Endothelial cell of hepatic sinusoid (primary cell): ENCODE measurements around the gene FAM131A.
"Not testable (repeated sequence)": the region's sequence is repeated elsewhere in the genome, so short reads cannot be mapped to it uniquely, and the experiment has no call there.

Experiments
- in situ Hi-C: cut with HindIII; loops from 2 replicates; pipeline ENCODE4 v1.10.0; 2017; ENCODE audit warnings: low sequenced_read_pairs

The FAM131A gene

DNA sequence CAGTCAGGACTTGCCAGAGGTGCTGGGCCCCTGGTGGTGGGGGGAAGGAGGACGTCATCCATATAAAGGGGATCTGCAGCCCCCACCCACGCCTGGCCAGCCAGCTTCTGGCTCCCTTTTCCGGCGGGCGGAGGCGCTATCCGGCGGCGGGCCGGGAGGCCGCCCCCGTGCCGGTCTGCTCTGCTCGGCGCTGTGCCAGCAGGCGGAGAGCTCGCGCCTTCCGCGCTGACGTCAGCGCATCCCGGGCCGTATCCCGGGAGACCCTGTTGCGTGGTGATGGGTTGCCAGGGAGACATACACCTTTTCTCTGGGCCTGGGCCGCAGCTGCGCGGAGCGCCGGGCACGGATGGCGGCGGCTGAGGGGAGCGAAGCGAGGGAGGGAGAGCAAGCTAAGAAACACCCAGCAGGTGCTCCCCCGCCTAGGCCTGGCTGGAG lies 1.1 kb downstream of the FAM131A start:
- in situ Hi-C loops = no loop called here

- in situ Hi-C loops = no loop called here
These were observed 1.6 kb downstream of the FAM131A start for GRCh38 chr3:184339001-184339400.

DNA sequence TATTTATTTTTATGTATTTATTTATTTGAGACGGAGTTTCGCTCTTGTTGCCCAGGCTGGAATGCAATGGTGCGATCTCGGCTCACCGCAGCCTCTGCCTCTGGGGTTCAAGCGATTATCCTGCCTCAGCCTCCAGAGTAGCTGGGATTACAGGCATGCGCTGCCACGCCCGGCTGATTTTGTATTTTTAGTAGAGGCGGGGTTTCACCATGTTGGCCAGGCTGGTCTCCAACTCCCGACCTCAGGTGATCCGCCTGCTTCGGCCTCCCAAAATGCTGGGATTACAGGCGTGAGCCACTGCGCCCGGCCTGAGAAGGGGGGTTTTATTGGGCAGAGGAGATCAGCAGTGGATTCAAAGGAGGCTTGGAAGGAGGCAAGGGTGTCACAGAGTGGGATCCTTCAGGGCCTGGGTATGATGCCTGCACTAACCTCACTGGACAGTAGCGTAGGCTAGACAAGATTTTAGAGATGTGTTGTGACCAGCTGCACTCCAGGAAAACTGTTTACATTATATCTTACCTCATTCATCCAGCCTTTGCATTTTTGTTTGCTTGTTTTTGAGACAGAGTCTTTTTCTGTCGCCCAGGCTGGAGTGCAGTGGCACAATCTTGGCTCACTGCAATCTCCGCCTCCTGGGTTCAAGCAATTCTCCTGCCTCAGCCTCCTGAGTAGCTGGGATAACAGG lies 2.2 kb downstream of the FAM131A start:
- in situ Hi-C loops = not testable (repeated sequence)

DNA sequence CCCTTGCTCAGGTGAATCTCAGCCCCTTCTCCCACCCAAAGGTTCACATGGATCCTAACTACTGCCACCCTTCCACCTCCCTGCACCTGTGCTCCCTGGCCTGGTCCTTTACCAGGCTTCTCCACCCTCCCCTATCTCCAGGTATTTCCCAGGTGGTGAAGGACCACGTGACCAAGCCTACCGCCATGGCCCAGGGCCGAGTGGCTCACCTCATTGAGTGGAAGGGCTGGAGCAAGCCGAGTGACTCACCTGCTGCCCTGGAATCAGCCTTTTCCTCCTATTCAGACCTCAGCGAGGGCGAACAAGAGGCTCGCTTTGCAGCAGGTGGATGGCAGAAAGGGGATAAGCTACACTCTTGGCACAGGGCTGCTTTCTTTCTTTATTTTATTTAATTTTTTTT lies 4.5 kb downstream of the FAM131A start:
- in situ Hi-C loops = no loop called here

- in situ Hi-C loops = no loop called here
These were observed 5.9 kb downstream of the FAM131A start for GRCh38 chr3:184343200-184343876.

DNA sequence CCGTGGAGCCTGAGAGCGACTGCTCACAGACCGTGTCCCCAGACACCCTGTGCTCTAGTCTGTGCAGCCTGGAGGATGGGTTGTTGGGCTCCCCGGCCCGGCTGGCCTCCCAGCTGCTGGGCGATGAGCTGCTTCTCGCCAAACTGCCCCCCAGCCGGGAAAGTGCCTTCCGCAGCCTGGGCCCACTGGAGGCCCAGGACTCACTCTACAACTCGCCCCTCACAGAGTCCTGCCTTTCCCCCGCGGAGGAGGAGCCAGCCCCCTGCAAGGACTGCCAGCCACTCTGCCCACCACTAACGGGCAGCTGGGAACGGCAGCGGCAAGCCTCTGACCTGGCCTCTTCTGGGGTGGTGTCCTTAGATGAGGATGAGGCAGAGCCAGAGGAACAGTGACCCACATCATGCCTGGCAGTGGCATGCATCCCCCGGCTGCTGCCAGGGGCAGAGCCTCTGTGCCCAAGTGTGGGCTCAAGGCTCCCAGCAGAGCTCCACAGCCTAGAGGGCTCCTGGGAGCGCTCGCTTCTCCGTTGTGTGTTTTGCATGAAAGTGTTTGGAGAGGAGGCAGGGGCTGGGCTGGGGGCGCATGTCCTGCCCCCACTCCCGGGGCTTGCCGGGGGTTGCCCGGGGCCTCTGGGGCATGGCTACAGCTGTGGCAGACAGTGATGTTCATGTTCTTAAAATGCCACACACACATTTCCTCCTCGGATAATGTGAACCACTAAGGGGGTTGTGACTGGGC lies 7.3 kb downstream of the FAM131A start:
- in situ Hi-C loops = no loop called here

- in situ Hi-C loops = no loop called here
These were observed 8.1 kb downstream of the FAM131A start for GRCh38 chr3:184345317-184346144.

DNA sequence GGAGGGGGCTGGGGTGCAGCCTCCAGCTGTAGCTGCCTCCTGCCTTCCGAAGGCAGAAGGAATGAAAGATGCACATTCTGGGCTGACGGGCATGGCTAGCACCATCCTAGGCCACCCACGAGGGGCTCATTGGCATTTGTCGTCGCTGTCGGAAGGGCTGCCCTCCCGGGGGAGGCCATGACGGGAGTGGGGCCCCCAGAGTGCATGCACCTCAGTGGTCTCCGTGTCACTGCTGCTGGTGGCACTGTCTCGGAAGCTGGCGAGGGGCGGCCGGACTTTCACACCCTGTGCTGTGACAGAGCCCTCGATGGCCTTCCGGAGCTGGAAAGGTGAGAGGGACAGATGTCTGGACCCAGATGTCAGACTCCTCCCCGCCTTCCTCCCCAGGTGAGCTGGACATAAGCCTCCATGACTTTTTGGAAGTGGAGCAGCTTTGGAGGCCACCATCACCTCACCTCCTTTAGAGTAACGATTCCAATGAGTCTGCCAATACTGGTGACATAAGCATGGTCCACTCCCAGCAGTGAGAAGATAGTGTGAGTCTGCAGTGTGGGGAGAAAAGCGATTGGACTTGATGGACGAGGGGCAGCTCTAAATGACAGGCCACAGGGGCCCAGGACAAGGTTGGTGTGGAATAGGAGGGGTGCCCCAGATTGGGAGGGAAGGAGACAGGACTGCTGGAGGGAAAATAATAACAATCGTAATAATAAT lies 9.2 kb downstream of the FAM131A start:
- in situ Hi-C loops = no loop called here

- in situ Hi-C loops = no loop called here
These were observed 10.1 kb downstream of the FAM131A start for GRCh38 chr3:184347321-184348056.

GRCh38 chr3:184348057-184348382 lies 10.6 kb downstream of the FAM131A start:
- in situ Hi-C loops = no loop called here

DNA sequence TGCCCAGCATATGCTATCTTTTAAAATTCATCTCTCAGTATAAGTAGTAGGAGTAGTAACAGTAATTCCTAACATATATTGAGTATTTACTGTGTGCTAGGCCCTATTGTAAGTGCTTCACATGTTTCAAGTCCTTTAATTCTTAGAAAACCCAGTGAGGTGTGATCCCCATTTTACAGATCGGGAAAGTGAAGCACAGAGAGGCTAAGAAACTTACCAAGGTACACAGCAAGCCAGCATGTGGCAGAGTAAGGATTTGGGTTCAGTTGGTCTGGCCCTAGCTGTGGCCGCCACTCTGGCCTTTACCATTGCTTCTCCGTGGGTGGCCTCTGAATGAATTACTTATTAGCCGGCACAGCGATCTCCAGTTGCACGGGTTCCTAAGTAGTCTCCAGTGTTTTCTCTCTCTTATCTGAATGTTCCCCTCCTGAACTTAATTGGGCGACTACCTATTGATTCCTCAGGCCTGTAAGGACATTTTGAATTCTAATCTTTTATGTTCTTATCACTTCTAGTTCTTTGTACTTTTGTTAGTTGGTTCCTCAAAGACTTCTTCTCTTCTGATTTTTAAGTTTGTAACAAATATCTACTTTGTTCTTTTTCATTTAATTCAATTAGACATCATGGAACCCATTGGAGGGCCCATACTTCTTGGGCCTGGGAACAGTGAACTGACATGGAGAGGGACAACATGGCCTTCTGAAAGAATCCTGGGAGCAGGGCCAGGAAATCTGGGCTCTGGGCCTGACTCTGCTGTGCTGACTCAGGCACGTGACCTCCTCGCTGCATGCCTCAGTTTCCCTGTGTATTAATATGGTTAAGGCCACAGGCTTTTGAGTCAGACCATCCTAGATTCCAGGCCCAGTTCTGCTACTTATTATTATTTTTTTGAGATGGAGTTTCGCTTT lies 12.4 kb downstream of the FAM131A start:
- in situ Hi-C loops = no loop called here

DNA sequence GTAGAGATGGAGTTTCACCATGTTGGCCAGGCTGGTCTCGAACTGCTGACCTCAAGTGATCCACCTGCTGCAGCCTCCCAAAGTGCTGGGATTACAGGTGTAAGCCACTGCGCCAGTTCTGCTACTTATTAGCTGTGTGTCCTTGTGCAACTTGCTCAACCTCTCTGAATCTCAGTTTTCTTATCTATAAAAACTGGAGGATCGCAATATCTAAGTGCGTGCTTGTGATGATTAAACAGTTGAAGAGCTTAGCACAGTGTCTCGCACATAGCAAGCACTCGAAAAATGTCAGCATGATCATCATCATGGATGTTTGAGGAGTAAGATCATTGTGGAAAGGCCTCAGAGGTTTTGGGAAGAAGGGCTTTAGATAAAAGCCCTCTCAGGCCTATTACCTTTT lies 13.2 kb downstream of the FAM131A start:
- in situ Hi-C loops = no loop called here

GRCh38 chr3:184351511-184352148 lies 14.2 kb downstream of the FAM131A start:
- in situ Hi-C loops = no loop called here

- in situ Hi-C loops = no loop called here
These were observed 14.9 kb downstream of the FAM131A start for GRCh38 chr3:184352149-184352785.

GRCh38 chr3:184352897-184353545 lies 15.6 kb downstream of the FAM131A start:
- in situ Hi-C loops = no loop called here

DNA sequence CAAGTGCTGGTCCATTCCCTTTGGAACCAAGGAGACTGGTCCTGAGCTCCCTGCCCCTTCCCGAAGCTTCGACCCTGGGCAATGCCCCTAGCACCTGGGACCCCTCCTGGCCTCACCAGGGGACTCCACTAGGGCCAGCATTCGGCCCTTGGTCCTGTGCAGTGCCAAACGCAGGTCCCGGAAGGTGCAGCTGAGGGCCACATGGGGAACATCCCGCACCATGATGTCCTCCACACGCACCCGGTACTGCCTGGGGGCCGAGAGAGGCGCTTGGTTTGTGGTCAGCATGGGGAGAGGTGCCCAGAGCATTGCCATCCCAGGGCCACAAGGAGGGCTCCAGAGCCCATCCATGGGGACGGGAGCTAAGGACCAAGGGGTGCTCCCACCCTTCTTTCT lies 16.1 kb downstream of the FAM131A start:
- in situ Hi-C loops = no loop called here

GRCh38 chr3:184354121-184354728 lies 16.8 kb downstream of the FAM131A start:
- in situ Hi-C loops = no loop called here
